A549 (cell line): ENCODE results near the gene HIVEP1. TPM values are rescaled to one million over a fixed set of nuclear protein-coding genes. Genes with fewer than 3 reads are reported as not detected.

Experiments used
- ATAC-seq, 2 experiments: fragments of 200-7000 bp in 1 of 2; fragments of >200 bp in 1 of 2; cut with Nextera tagmentation in 1 of 2; cut with Tn5 transposase in 1 of 2; 3 replicates each; pipeline versions ENCODE4 v1.8.0 to v1.9.1; 2018 to 2020; ENCODE audit warnings: mild to moderate bottlenecking in 1 of 2, moderate library complexity in 1 of 2
- CTCF ChIA-PET: fragments of 300-600 bp; sonication (Branson Sonifier 250); formaldehyde crosslinking; extraction: SDS; loops from one replicate; lab custom pipeline; 2021; ENCODE audit warnings: antibody characterized with exemption, inconsistent platforms; lab: Yijun Ruan, JAX
- POLR2A ChIA-PET: fragments of 350-600 bp; formaldehyde crosslinking; extraction: SDS; loops from one replicate; lab custom pipeline; 2021; ENCODE audit warnings: antibody characterized with exemption, inconsistent platforms; lab: Yijun Ruan, JAX
- DNase-seq, 2 experiments: peaks; one replicate each; pipeline versions ENCODE4 v3.0.0 to v3.0.0-alpha.2; 2011 to 2016; ENCODE audit warnings: low read depth in 1 of 2, low spot score in 1 of 2
- FAIRE-seq: peaks from 2 replicates; lab custom pipeline; 2011; peaks lifted over from hg19 to GRCh38; lab: Jason Lieb, UNC
- H3K27ac ChIP-seq, 2 experiments: fragments of >200 bp; sonication (Bioruptor Twin); formaldehyde crosslinking; 3 replicates each; pipeline ENCODE4 v1.5.1; 2016 to 2017
- H3K4me1 ChIP-seq: fragments of >200 bp; sonication (Bioruptor Twin); formaldehyde crosslinking; 3 replicates; pipeline ENCODE4 v1.6.1; 2016
- H3K4me2 ChIP-seq: fragments of >200 bp; sonication (Bioruptor Twin); formaldehyde crosslinking; 3 replicates; pipeline ENCODE4 v1.6.1; 2016
- H3K4me3 ChIP-seq: fragments of >200 bp; sonication (Bioruptor Twin); formaldehyde crosslinking; 3 replicates; pipeline ENCODE4 v1.5.1; 2016
- H3K9me3 ChIP-seq: fragments of >200 bp; sonication (Bioruptor Twin); formaldehyde crosslinking; 3 replicates; pipeline ENCODE4 v1.6.1; 2016
- BHLHE40 ChIP-seq: IDR thresholded peaks from 2 replicates; pipeline ENCODE4 v1.6.1; 2012; ENCODE audit warnings: low read depth, low read length, inconsistent platforms
- CEBPB ChIP-seq, 2 experiments: fragments of >200 bp in 1 of 2; sonication (Bioruptor Twin) in 1 of 2; formaldehyde crosslinking in 1 of 2; IDR thresholded peaks; 2 replicates each; pipeline ENCODE4 v1.6.1; 2012 to 2016
- EHF ChIP-seq: fragments of 250-450 bp; sonication (Bioruptor Pico); IDR thresholded peaks from 2 replicates; pipeline ENCODE4 v1.5.0; 2020; ENCODE audit warnings: mild to moderate bottlenecking
- EP300 ChIP-seq, 2 experiments: fragments of >200 bp; sonication (Bioruptor Twin); formaldehyde crosslinking; IDR thresholded peaks; 2 replicates in 1 of 2; 3 replicates in 1 of 2; pipeline ENCODE4 v1.6.1; 2016 to 2017
- FOXS1 ChIP-seq: fragments of 250-450 bp; sonication (Bioruptor Pico); IDR thresholded peaks from 2 replicates; pipeline ENCODE4 v1.5.0; 2020; ENCODE audit warnings: mild to moderate bottlenecking, moderate library complexity
- HEYL ChIP-seq: fragments of 250-450 bp; sonication (Bioruptor Pico); IDR thresholded peaks from 2 replicates; pipeline ENCODE4 v1.8.0; 2021; ENCODE audit warnings: mild to moderate bottlenecking, moderate library complexity
- HOXA7 ChIP-seq: fragments of 250-450 bp; sonication (Bioruptor Pico); IDR thresholded peaks from 2 replicates; pipeline ENCODE4 v1.5.0; 2020; ENCODE audit warnings: mild to moderate bottlenecking, moderate library complexity
- HOXB5 ChIP-seq: fragments of 250-450 bp; sonication (Bioruptor Pico); IDR thresholded peaks from 2 replicates; pipeline ENCODE4 v1.5.0; 2020; ENCODE audit warnings: mild to moderate bottlenecking, moderate library complexity
- JUN ChIP-seq, 2 experiments: fragments of >200 bp; sonication (Bioruptor Twin); formaldehyde crosslinking; IDR thresholded peaks; 2 replicates in 1 of 2; 3 replicates in 1 of 2; pipeline ENCODE4 v1.6.1; 2016 to 2017
- JUNB ChIP-seq: fragments of >200 bp; sonication (Bioruptor Twin); formaldehyde crosslinking; IDR thresholded peaks from 2 replicates; pipeline ENCODE4 v1.6.1; 2016
- KDM1A ChIP-seq: fragments of 200-600 bp; sonication (generic); IDR thresholded peaks from 2 replicates; pipeline ENCODE4 v1.6.1; 2016; ENCODE audit warnings: low read depth, mild to moderate bottlenecking
- KDM5A ChIP-seq: fragments of 200-600 bp; sonication (generic); IDR thresholded peaks from 2 replicates; pipeline ENCODE4 v1.6.1; 2016; ENCODE audit warnings: antibody characterized with exemption, mild to moderate bottlenecking
- NFE2L2 ChIP-seq: fragments of 150-350 bp; conservative IDR thresholded peaks from 2 replicates; pipeline ENCODE4 v1.6.1; 2014; ENCODE audit warnings: low read length
- NPAS2 ChIP-seq: fragments of 250-450 bp; sonication (Bioruptor Pico); IDR thresholded peaks from 2 replicates; pipeline ENCODE4 v1.8.0; 2022; ENCODE audit warnings: mild to moderate bottlenecking, moderate library complexity, borderline replicate concordance
- PHF8 ChIP-seq: fragments of 200-600 bp; sonication (generic); IDR thresholded peaks from 2 replicates; pipeline ENCODE4 v1.6.1; 2016; ENCODE audit warnings: low read depth, mild to moderate bottlenecking, antibody characterized with exemption, moderate library complexity, borderline replicate concordance
- POLR2A ChIP-seq: IDR thresholded peaks from 2 replicates; pipeline ENCODE4 v1.6.1; 2012; ENCODE audit warnings: mild to moderate bottlenecking, low read length
- RAD21 ChIP-seq, 2 experiments: fragments of >200 bp in 1 of 2; sonication (Bioruptor Twin) in 1 of 2; formaldehyde crosslinking in 1 of 2; IDR thresholded peaks in 1 of 2; conservative IDR thresholded peaks in 1 of 2; 2 replicates in 1 of 2; 3 replicates in 1 of 2; pipeline ENCODE4 v1.6.1; 2012 to 2018; ENCODE audit warnings: inconsistent platforms in 1 of 2
- RFX5 ChIP-seq: fragments of 450-650 bp; IDR thresholded peaks from 2 replicates; pipeline ENCODE4 v1.7.1; 2014; ENCODE audit warnings: antibody characterized with exemption, mild to moderate bottlenecking, moderate library complexity
- RNF2 ChIP-seq: fragments of 200-600 bp; sonication (generic); IDR thresholded peaks from 2 replicates; pipeline ENCODE4 v1.6.1; 2016; ENCODE audit warnings: low read depth, mild to moderate bottlenecking, antibody characterized with exemption, moderate library complexity, borderline replicate concordance
- SMC3 ChIP-seq: fragments of >200 bp; sonication (Bioruptor Twin); formaldehyde crosslinking; IDR thresholded peaks from 3 replicates; pipeline ENCODE4 v1.6.1; 2018; ENCODE audit warnings: inconsistent platforms
- SREBF2 ChIP-seq: fragments of 450-650 bp; IDR thresholded peaks from 2 replicates; pipeline ENCODE4 v1.6.1; 2014; ENCODE audit warnings: mild to moderate bottlenecking, moderate library complexity
- TFCP2L1 ChIP-seq: fragments of 250-450 bp; sonication (Bioruptor Pico); IDR thresholded peaks from 2 replicates; pipeline ENCODE4 v1.5.0; 2021; ENCODE audit warnings: mild to moderate bottlenecking
- TP53 ChIP-seq: fragments of 250-450 bp; sonication (Bioruptor Pico); IDR thresholded peaks from 2 replicates; pipeline ENCODE4 v1.5.0; 2021; ENCODE audit warnings: mild to moderate bottlenecking, moderate library complexity
- ZFP36 ChIP-seq: fragments of 450-650 bp; IDR thresholded peaks from 2 replicates; pipeline ENCODE4 v1.6.1; 2014; ENCODE audit warnings: borderline replicate concordance; ENCODE audit not compliant: partially characterized antibody
- WGBS: methylation state at CpG from one replicate; pipeline ENCODE4 v1.1.6; 2017; ENCODE audit errors: missing lambda C conversion rate; 5-methylcytosine and 5-hydroxymethylcytosine counted together
- polyA plus RNA-seq, 4 experiments: library from polyadenylated mRNA; depleted of rRNA in 3 of 4; stranded (reverse); fragments of >200 nt; fragmentation: RNase III in 1 of 4; extraction: RNeasy Plus Mini Kit Qiagen cat#74134 plus additional on column Dnase treatment in 1 of 4; gene quantifications; 2 replicates in 3 of 4; 3 replicates in 1 of 4; pipeline ENCODE4 v1.2.3, GENCODE V29; 2011 to 2017
- TF ChIP-seq, protein P1 (sequence below): fragments of >200 bp; sonication (Bioruptor Twin); formaldehyde crosslinking; IDR thresholded peaks from 3 replicates; pipeline ENCODE4 v1.6.1; 2016
- TF ChIP-seq, protein P2 (sequence below): fragments of 250-450 bp; sonication (Bioruptor Pico); IDR thresholded peaks from 2 replicates; pipeline ENCODE4 v1.5.0; 2021; ENCODE audit warnings: mild to moderate bottlenecking, moderate library complexity, borderline replicate concordance

Gene HIVEP1
- polyA plus RNA-seq, 2 of the 4 experiments (the other 2 are of a cell fraction) = 5.8 to 10.5 TPM

DNA sequence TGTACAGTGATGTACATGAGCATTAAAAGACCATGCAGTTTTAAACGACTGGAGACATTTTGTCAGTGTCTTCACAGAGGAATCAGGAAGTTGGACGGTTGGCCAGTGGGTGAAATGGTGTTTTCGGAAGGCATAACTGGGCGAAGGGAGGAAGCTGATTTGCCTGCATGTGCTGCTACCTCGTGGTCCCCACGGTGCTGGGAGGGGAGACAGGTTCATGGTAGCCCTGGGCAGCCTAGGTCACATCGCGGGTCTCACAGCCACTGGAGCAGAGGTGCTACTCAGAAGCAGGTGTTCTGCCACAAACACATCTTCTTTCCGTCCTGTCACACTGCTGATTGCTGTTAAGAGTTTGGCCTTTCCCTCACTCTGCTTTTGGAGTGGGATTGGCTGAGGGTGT lies 35.2 kb downstream of the HIVEP1 start:
- POLR2A ChIA-PET = interaction anchor here (0.5 kb wide), 1 partner anchor 248 kb away, joined by 3 read pairs; no protein-coding TSS in a partner anchor
- H3K4me1 ChIP-seq = peaks cover 18% of the 10 kb centered on the region; the same call in 2 of the 3 replicates
- no peak for TF ChIP-seq SMC3
- no peak for TF ChIP-seq PHF8
- TF ChIP-seq RFX5 = no peak
- TF ChIP-seq TP53 (CRISPR knock-in tag) = no peak
- TF ChIP-seq, protein P1, sequence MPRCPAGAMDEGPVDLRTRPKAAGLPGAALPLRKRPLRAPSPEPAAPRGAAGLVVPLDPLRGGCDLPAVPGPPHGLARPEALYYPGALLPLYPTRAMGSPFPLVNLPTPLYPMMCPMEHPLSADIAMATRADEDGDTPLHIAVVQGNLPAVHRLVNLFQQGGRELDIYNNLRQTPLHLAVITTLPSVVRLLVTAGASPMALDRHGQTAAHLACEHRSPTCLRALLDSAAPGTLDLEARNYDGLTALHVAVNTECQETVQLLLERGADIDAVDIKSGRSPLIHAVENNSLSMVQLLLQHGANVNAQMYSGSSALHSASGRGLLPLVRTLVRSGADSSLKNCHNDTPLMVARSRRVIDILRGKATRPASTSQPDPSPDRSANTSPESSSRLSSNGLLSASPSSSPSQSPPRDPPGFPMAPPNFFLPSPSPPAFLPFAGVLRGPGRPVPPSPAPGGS = no peak
- TF ChIP-seq EP300 (IDR thresholded peaks at IDR 0.05) = no peak
- TF ChIP-seq EHF (CRISPR knock-in tag) = no peak
- no peak for TF ChIP-seq KDM1A
- TF ChIP-seq RAD21 (conservative IDR thresholded peaks at IDR 0.05 in 1 of 2, IDR thresholded peaks at IDR 0.05 in 1 of 2) = no peak
- TF ChIP-seq FOXS1 (CRISPR knock-in tag) = no peak
- no peak for TF ChIP-seq NPAS2
- no peak for TF ChIP-seq JUN (IDR thresholded peaks at IDR 0.05)
- no peak for TF ChIP-seq KDM5A
- no peak for TF ChIP-seq CEBPB (IDR thresholded peaks at IDR 0.05)
- TF ChIP-seq SREBF2 = no peak
- no peak for TF ChIP-seq NFE2L2
- TF ChIP-seq HOXA7 (CRISPR knock-in tag) = no peak
- TF ChIP-seq RNF2 = no peak
- no peak for TF ChIP-seq JUNB
- TF ChIP-seq ZFP36 = no peak
- ATAC-seq (no peak), FAIRE-seq (no peak), DNase-seq (no peak)
- no peak overlapping the region for H3K4me2 ChIP-seq
- H3K4me3 ChIP-seq = no peak overlapping the region
- no peak overlapping the region for H3K27ac ChIP-seq
- 95% methylated on average over 9 of the region's 9 CpGs for WGBS
- CTCF ChIA-PET = interaction anchor here (1.2 kb wide), 1 partner anchor 392 kb away, joined by 8 read pairs; no protein-coding TSS in a partner anchor
- H3K9me3 ChIP-seq = no peaks in the 10 kb centered on the region

DNA sequence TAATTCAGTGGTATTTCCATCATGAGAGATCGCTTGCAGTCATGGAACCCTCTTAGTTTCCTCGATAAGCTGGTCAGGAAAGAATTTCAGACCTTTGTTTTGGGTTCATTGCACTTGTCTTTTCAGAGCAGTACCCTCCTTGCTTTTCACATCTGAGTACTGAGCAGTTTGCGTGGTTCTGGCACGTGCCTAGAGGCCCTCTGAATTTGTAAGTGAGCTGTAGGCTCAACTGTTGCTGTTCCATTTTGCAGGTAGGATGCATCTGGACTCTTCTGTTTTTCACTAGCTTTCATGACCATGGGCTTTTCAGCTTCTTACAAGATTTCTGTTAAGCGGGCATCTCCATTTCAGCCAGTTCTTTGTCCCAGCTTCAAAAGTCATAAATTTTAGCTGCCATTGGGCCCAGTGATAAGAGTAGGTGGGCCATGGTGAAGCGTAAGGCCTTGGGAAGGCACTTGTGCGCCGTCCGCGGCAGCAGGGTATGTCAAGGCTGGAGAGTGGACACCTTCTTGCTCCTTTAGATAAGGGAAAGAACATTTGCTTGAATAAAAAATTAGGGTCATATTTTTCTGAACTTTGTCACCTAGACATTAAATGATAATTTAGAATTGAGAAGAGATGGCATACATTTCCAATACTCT lies 35.8 kb downstream of the HIVEP1 start:
- TF ChIP-seq HEYL (no peak), HOXB5 (CRISPR knock-in tag) (no peak), POLR2A (no peak), TFCP2L1 (CRISPR knock-in tag) (no peak), BHLHE40 (no peak), PHF8 (no peak), SREBF2 (no peak), CEBPB (IDR thresholded peaks at IDR 0.05) (no peak)
- TF ChIP-seq, protein P2, sequence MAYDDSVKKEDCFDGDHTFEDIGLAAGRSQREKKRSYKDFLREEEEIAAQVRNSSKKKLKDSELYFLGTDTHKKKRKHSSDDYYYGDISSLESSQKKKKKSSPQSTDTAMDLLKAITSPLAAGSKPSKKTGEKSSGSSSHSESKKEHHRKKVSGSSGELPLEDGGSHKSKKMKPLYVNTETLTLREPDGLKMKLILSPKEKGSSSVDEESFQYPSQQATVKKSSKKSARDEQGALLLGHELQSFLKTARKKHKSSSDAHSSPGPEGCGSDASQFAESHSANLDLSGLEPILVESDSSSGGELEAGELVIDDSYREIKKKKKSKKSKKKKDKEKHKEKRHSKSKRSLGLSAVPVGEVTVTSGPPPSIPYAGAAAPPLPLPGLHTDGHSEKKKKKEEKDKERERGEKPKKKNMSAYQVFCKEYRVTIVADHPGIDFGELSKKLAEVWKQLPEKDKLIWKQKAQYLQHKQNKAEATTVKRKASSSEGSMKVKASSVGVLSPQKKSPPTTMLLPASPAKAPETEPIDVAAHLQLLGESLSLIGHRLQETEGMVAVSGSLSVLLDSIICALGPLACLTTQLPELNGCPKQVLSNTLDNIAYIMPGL (CRISPR knock-in tag) = no peak
- TF ChIP-seq, all 56 proteins: peak for 0
- CTCF ChIA-PET = interaction anchor here (1.2 kb wide), 1 partner anchor 392 kb away, joined by 8 read pairs; no protein-coding TSS in a partner anchor
- DNase-seq (no peak), FAIRE-seq (no peak), ATAC-seq (no peak)
- WGBS = 98% methylated on average over 10 of the region's 10 CpGs
- Histone ChIP-seq H3K4me3 (no peak overlapping the region), H3K4me1 (peaks cover 18% of the 10 kb centered on the region; the same call in 2 of the 3 replicates), H3K27ac (no peak overlapping the region), H3K9me3 (no peaks in the 10 kb centered on the region), H3K4me2 (no peak overlapping the region)
- POLR2A ChIA-PET = no interaction called here
